GM18858 (cell line): ENCODE measurements around the gene COL23A1.

Experiments
- ATAC-seq: cut with Tn5 transposase; IDR thresholded peaks from one replicate; pipeline ENCODE4 v1.9.1; 2021; ENCODE audit not compliant: unreplicated experiment

The COL23A1 gene

DNA sequence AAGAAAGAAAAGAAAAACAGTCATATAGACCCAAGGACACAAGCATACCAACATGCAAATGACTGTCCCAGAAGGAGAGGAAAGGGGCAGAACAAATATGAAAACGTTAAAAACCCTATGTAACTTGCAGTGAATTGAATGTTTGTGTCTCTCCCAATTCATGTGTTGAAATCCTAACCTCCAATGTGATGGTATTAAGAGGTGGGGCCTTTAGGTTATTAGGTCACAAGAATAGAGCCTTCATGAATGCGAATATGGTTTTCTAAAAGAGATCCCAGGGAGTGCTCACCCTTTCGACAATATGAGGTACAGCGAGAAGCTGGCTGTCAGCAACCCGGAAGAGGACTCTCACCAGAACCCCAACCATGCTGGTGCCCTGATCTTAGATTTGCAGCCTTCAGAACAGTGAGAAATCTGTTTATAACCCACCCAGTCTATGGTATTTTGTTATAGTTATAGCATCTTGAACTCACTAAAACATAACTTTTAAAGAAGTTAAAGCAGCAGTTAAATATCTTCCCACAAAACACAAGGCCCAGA is 371.9 kb downstream of the COL23A1 start:
- ATAC-seq = no peak

DNA sequence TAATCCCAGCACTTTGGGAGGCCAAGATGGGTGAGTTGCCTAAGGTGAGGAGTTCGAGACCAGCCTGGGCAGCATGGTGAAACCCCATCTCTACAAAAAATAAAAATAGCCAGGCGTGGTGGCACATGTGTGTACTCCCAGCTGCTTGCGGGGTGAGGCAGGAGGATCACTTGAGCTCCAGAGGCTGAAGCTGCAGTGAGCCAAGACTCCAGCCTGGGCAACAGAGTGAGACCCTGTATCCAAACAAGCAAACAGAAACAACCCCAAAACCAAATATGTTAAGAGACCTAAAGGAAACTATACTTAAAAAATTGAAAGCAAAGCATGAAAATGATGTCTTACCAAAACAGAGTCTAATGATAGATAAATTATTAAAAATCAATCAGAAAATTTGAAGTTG is 373.4 kb downstream of the COL23A1 start:
- ATAC-seq = no peak

DNA sequence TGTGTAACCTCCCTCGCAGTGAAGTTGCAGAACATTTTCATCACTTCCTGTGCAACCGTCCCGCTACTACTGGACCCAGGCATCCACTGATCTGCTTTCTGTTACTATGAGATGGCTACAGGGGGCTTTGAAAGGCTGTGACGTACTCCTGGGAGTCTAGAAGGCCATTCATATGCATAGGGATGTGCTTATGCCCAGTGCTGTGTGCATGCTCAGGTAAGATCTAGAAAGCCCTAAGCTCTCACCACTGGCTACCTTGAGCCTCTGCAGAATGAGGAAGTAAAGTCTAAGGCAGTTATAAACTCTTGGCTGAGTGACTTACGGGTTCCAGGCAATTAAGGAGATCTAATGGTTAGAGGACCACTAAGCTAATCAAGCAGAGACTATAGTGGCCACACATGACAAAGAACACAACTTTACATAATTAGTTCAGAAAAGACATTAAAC is 374.1 kb downstream of the COL23A1 start:
- no peak for ATAC-seq

DNA sequence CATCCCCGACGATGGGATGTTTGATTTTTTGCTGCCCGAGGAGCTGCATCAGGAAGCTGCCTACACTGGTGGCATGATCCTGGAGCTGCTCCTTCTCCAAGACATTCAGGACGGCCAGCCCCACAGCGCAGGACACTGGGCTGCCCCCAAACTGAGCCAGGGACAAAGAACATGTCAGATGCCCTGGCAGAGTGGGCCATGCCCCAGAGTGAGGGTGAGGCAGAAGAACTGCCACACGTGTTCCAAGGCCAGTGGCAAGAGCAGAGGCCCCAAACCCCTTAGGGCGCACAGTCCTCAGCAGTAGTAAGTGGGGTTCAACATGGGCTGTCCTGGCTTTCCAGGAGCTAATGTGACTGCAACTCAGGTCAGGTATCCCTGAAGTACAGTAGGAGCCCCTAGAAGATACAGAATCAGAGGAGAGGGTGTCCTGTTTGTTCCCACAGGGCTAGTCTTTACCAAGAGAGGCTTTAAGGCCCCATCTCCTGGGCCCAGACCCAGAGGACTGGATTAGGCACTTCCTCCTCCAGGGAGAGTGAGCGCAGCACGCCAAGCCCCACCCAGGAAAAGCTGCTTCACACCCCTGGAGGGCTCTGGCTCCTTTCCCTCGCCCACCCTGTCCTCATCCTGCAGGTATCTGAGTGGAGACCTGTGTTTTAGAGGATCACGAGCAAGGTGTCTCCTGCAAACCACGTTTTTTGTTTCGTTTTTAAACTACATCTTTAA is 374.8 kb downstream of the COL23A1 start:
- ATAC-seq = no peak

DNA sequence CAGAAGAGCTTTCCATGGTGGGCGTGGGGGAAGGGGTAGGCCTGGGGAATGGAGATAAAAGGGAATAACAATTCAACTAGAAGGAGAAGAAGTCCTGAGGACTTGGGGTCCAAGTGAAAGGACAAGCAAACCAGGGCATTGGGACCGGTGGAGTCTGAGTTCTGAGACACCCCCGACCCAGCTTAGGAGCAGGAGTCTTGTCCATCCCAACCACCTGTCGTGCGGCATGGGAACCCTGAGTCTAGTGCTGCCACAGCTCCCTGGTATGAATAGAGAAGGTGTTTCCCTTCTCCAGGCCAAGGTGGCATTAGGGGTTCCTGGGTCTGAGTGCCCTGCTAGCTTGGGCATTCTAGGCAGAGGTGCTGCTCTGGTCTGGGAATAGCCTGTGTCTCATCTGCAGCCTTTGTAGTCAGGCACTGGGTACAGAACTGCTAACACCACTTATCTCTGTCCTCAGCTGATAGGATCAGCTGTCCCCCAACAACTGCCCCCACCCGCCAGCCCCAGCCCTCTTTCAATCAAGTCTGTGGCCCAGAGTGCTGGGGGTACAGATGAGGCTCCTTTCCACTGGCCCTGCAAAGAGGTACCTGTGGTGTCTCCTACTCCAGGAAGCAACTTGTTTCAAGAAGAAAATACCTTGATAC is 375.9 kb downstream of the COL23A1 start:
- no peak for ATAC-seq

DNA sequence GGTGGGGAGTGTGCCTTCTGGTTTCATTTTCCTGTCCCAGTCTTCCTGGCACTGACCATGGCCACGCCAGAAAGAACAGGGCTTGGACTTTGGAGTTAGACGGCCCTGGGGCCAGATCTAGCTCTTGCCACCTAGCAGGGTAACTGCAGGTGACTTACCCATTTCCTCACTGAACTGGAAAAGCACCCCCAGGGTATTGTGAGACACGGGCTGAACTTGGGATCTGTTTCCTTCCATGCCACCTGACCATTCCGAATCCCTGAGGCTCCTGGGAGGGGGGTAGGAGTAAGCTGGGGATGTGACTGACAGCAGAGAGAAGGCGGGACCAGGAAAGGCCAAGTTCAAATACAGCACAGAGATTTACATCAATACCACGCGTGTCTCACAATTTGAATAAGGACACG is 376.4 kb downstream of the COL23A1 start:
- ATAC-seq = no peak

DNA sequence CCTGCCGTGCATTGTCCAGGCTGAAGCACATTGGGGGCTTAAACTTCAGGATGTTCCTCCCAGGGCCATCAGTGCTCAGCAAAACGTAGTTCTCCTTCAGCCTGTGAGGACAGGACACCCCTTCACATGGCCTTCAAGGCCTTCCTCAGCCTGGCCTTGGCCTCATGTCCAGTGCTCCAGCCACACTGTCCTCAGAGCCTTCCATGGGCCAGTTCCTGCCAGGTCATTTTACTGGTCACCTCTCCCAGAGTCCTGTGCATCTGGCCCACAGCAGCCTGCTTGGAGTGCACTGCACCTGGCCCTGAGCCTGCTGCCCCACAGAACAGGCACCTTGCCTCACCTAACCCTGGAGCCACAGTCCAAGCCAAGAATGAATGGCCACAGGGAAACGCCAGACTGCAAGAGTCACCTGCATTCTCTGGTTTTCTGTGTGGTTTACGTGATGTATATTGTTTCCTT is 377.2 kb downstream of the COL23A1 start:
- no peak for ATAC-seq

DNA sequence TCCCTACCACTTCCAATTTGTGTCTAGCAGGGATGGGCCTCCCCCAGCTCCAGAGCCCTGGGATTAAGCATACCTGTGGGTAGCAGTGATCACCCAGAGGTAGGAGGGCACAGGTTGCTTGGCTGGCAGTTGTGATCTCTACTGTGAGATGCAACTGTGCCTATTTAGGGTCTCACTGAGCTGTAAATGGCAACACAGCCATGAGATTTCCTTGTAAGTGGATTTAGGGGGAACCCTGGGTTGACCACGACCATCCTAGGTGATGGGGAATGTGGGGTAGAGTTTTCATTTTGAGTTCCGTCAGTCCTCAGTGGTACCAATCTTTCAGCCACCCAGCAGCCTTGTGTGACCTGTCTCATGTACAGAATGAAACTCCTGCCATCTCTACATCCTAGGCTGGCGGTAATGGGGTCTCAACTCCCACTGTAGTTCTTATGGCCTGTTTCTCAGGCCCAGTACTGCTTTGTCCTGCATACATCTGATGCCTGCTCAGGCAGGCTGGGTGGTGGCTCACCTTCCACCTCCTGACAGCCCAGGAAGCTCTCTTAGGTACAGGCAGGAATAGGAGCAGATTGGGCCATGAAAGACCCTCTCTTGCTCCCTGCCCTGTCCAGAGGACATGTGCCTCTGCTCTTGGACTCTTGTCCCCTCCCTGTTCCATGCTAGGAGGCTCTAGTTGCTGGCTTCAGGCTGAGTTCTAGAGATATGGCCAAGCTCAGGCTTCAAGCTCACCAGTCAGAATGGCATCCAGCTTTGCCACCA is 377.8 kb downstream of the COL23A1 start:
- no peak for ATAC-seq

DNA sequence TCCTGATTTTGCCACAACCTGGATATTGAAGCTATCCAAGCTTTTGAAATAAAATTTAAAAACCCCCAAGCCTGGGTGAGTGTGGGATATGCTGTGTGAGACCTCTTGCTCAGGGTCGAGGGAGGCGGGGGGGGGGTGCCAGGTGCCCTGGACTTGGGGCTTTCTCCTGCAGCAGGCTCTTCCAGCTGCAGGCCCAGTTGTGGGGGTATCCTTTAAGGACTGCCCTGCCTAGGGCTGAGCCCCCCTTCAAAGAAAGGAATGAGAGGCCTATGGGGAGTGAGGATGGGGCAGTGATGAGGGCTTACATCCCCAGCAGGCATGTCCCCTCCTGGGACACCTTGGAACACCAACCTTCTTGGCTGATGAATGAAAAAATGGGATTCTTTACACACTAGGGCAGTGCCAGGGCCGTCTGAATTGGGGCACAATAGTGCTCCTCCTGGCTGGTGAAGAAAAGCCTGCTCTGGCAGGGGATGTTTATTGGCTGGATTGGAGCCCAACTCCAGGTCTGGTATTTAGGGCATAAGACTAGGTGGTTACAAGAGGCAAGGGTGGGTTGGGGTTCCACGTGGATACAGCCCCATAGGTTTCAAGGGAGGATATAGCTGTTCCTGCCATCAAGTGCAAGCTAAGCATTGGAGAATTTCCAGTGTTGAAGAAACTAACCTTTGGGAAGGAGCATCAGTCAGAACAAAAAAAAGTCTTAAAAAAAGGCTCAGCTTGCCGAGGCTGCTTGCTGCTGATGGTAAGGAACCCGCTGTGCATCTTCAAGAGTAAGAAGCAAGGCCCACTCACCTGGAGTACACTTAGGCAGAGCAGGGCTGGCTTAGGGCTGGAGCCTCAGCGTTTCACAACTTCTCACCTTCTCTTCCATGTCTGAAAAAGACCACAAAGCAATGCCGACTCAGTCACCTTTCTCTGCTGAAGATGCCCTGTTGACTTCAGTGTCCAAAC is 378.8 kb downstream of the COL23A1 start:
- no peak for ATAC-seq

DNA sequence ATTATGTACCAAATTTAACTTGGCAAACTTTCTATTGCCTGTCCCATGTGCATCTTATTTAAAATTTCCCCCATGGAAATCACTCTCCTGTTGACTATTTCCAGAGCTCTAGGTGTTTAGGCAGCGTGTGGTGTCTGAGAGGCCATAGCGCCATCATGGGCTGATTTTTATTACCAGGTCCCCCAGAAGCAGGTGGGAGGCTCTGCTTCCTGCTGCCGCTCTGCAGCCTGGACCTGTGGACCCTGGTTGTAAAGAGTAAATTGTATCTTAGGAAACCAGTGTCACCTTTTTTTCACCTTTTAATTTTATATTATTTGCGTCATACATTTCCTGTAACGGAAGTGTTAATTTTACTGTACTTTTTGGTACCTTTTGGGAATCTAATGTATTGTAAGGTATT is 379.5 kb downstream of the COL23A1 start:
- ATAC-seq = no peak

DNA sequence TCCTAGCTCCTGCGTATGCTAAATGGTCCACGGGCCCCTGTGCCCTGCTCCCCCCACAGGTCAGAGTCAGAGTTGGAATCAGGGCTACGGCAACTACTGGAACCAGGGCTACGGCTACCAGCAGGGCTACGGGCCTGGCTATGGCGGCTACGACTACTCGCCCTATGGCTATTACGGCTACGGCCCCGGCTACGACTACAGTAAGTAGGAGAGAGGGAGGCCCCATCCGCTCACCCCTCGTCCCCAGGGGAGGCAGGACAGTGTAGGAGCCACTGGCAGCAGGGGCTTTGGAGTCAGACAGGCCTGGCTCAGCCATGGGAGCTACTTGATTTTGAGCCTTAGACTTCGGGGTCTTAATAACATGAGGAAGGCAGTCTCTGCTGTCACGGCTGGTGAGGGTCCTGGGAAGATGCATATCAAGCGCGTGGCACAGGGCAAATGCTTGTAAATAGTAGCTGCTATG is 380.1 kb downstream of the COL23A1 start:
- no peak for ATAC-seq

DNA sequence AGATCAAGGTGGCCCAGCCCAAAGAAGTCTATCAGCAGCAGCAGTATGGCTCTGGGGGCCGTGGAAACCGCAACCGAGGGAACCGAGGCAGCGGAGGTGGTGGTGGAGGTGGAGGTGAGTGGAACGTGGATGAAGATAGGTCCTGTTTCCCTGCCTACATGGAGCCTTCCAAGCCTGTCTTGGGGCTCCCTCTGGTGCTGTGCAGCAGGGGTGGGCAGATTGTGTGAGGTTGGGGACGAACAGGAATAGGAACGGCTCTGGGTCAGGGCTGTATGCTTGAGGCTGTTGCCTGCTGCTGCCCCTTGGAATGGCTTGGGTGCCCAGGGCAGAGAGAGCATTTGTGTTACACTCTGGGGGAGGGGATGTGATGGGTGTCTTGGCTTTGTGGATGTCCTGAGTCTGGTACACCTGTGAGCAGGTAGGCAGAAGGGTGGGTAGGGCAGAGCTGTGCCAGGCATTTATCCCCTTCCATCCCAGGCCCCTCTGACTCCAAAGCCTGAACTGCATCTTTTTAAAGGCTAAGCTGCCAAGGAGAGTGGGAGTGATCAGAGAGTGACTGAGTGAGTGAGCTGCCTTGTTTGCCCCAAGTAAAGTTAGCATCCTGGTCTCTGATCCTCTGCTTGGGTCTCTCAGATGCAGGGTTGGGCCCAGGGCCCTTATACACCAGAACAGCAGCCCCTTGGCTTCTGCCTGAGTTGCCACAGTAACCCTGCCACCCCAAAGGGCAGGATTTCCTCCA is 380.7 kb downstream of the COL23A1 start:
- ATAC-seq = no peak

DNA sequence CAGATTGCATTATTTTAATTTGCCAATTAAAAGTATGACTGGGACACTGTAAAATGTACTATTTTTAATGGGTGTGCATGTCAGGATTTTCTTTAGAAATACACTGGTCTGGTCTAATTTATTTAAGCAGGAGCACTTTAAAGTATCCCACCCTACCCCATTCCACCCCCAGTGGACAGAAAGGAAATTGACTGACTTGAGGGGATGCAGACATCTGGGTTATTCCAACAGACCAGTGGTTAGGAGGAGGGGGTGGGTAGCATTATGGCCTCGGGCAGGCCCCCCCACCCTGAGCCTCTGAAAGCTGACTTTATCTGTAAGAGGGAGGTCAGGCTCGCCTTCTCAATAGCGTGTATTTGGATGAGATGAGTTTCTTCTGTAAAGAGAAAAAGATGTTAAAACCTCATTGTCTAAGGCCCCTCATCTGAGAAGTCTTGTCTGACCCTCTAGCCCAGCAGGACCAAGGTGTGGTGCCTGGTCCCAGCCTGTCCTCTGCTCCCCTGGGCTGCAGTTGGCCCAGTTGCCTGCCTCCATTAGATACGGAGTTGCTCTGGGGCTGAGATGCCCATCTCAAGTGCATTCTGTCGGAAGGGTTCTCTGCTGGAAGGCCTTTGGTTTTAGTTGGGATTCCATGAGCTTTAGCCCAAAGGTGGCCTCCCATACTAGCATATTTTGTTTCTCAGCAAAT is 381.5 kb downstream of the COL23A1 start:
- no peak for ATAC-seq

DNA sequence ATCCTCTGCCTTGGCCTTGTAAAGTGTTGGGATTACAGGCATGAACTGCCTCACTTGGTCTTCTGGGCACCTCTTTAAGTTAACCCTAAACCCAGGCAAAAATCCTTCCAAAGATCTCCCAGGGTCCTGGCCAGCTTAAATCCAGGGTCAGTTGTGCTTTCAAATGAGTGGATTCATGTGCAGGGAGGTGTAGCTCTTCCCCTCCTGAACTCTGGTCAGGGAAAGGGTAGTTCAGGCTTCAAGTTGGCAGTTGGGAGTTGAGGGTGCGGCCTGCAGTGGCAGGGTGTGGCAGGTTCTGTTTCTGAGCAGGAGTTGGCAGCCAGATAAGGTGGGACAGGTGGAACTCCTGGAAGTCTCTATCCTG is 382.3 kb downstream of the COL23A1 start:
- ATAC-seq = no peak

DNA sequence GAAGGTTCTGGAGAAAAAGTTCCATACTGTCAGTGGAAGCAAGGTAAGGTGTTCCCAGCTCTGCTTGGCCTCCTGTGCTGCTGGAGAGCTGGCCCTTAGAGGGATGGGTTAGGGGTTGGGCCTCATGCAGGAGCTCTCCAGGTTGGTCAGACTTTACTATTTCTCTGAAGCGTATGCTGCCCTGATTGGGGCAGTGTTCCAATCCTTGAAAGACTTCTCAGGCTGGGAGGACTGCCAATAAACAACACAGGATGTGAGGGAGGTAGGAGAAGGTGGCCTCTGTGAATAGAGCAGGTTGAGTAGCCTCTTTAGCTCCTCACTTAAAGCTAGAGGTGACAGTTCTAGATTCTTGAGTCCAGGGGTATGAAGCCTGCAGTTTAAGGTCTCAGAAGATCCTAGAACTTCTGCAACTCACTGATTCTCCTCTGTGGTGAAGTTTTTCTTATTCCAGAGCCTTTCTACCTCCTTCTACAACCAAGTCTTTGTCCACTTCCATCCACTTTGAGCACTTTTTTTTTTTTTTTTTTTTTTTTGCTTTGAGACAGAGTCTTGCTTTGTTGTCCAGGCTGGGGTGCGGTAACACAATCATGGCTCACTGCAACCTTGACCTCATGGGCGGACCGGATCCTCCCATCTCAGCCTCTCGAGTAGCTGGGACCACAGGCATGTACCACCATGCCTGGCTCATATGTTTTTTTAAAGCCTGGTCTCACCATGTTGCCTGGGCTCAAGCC is 382.8 kb downstream of the COL23A1 start:
- ATAC-seq = no peak

DNA sequence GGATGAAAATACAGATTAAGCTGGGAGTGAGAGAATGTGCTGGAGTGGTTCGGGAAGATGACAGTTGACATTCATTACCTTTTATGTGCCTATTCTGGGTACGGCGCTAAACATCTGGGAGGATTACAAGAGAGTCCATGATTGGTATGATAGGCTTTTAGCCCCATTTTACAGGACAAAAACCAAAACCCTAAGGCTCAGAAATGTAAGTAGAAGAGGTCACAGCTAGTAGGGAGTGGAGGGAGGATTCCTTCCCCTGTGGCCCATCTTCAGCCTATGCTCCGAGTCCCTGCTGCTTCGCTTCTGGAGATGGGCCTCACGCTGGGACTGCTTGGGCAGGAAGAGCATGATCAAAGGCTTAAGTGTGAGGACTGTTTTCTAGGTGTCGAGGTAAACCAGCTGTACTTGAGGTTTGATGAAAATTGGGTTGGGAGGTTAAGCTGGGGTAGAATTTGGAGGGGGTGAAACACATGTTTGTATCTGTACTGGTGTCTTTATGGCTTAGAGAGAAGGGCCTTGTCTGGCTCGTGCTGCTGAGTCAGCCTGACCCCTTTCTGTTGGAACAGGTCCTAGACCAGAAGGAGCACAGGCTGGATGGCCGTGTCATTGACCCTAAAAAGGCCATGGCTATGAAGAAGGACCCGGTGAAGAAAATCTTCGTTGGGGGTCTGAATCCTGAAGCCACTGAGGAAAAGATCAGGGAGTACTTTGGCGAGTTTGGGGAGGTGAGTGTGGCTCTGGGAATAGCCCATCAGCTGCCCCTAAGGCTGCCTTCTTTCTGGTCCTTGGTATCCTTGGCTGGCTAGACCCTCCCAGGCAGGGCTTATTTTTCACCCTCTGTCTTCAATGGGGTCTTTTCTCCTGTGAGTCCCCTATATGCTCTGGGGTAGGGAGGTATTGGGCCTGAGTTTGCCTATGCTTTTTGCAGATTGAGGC is 383.8 kb downstream of the COL23A1 start:
- ATAC-seq = no peak

DNA sequence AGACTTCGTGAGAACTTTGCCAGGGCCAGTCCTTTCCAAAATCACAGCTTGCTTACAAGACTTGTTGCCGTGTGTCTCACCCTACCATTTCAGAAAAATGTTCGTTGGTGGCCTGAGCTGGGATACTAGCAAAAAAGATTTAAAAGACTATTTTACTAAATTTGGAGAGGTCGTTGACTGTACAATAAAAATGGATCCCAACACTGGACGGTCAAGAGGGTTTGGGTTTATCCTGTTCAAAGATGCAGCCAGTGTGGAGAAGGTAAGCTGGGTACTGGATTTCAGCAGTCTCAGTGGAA is 384.5 kb downstream of the COL23A1 start:
- no peak for ATAC-seq
